Common myeloid progenitor, CD34-positive (primary cell): Measurements from ENCODE around the gene PDCL2.

Source experiments
- CTCF ChIA-PET: fragments of 350-600 bp; sonication (Branson Sonifier 250); formaldehyde crosslinking; loops from one replicate; lab custom pipeline; 2021; ENCODE audit warnings: antibody characterized with exemption; lab: Charles Lee
- POLR2A ChIA-PET: fragments of 350-600 bp; sonication (Branson Sonifier 250); formaldehyde crosslinking; loops from one replicate; lab custom pipeline; 2021; ENCODE audit warnings: antibody characterized with exemption; lab: Charles Lee
- DNase-seq, 3 donors: peaks; one replicate each; pipeline versions ENCODE4 v3.0.0 to v3.0.0-alpha.2; 2013
- H3K27ac ChIP-seq, 2 experiments: 1 replicate in 1 of 2; 2 replicates in 1 of 2; pipeline ENCODE4 v1.7.0; 2013; ENCODE audit warnings: inconsistent platforms in 2 of 2, low read length in 2 of 2, mild to moderate bottlenecking in 2 of 2, low read depth in 1 of 2, moderate library complexity in 1 of 2; ENCODE audit not compliant: severe bottlenecking in 2 of 2, insufficient read depth in 1 of 2, poor library complexity in 1 of 2
- H3K27me3 ChIP-seq, 5 experiments: replicated peaks in 2 of 5; 1 replicate in 3 of 5; 2 replicates in 2 of 5; pipeline versions ENCODE4 v1.6.1 to v1.7.0; 2013; ENCODE audit warnings: low read length in 4 of 5, mild to moderate bottlenecking in 2 of 5, moderate library complexity in 2 of 5, inconsistent platforms in 1 of 5; ENCODE audit not compliant: insufficient read depth in 5 of 5, control insufficient read depth in 4 of 5
- H3K36me3 ChIP-seq, 4 experiments: 1 replicate in 2 of 4; 2 replicates in 2 of 4; pipeline versions ENCODE4 v1.6.1 to v1.7.0; 2013; ENCODE audit warnings: low read length in 3 of 4, control low read depth in 1 of 4, mild to moderate bottlenecking in 1 of 4; ENCODE audit not compliant: control insufficient read depth in 4 of 4, insufficient read depth in 4 of 4
- H3K4me1 ChIP-seq, 4 experiments: 1 replicate in 3 of 4; 2 replicates in 1 of 4; pipeline versions ENCODE4 v1.6.1 to v1.7.1; 2013; ENCODE audit warnings: low read length in 3 of 4, mild to moderate bottlenecking in 3 of 4, control low read depth in 1 of 4, inconsistent platforms in 1 of 4, moderate library complexity in 1 of 4; ENCODE audit not compliant: control insufficient read depth in 4 of 4, insufficient read depth in 4 of 4; ENCODE audit errors: control extremely low read depth in 1 of 4
- H3K4me3 ChIP-seq, 7 experiments: 1 replicate in 4 of 7; 2 replicates in 3 of 7; pipeline versions ENCODE4 v1.5.1 to v1.7.0; 2013; ENCODE audit warnings: mild to moderate bottlenecking in 7 of 7, low read length in 6 of 7, moderate library complexity in 6 of 7, inconsistent platforms in 2 of 7, low read depth in 2 of 7, control low read depth in 1 of 7; ENCODE audit not compliant: insufficient read depth in 4 of 7, control insufficient read depth in 1 of 7; ENCODE audit errors: extremely low read depth in 1 of 7
- H3K9me3 ChIP-seq, 5 experiments: 1 replicate in 4 of 5; 2 replicates in 1 of 5; pipeline versions ENCODE4 v1.6.1 to v1.7.1; 2013; ENCODE audit warnings: low read length in 4 of 5, mild to moderate bottlenecking in 2 of 5, inconsistent platforms in 1 of 5, low read depth in 1 of 5, moderate library complexity in 1 of 5; ENCODE audit not compliant: control insufficient read depth in 4 of 5, insufficient read depth in 2 of 5; ENCODE audit errors: control extremely low read depth in 1 of 5
- WGBS: methylation state at CpG from one replicate; pipeline ENCODE4 v1.1.5; 2013; ENCODE audit not compliant: insufficient coverage; 5-methylcytosine and 5-hydroxymethylcytosine counted together

Gene PDCL2

DNA sequence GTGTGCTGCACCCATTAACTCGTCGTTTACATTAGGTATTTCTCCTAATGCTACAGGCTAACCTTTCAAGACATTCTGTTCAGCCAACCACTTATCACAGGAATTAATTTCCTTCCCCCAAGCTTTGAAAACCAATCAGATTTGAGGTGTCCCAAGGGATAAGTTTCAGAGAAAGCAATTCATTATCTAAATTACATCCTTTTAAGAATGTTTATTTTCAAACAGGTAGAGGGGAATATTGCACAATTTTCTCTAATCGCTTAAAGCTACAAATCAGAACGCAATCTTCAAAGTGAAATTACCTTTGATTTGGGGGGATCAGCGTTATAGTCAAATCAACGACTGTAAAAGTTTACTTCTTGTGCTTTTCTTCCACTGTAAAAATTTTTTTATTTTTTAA lies 46.9 kb downstream of the PDCL2 start:
- WGBS = no CpG with 5 or more reads among the region's 6 CpGs
- Histone ChIP-seq H3K36me3 (no peaks in the 10 kb centered on the region), H3K4me1 (peaks cover 3 to 30% (median 14%) of the 10 kb centered on the region in 4 experiments), H3K9me3 (no peaks in the 10 kb centered on the region), H3K27me3 (no peaks in the 10 kb centered on the region), H3K27ac (peak overlapping the region in 1 of 2 experiments; percentile 75), H3K4me3 (peak overlapping the region in 6 of 7 experiments; percentile 75 to 95 (median 87))
- ChIA-PET CTCF (interaction anchor here (1.0 to 1.5 kb wide), 7 partner anchors 9 to 322 kb away, joined by 3 to 4 read pairs (median 3); no protein-coding TSS in a partner anchor), POLR2A (no interaction called here)
- DNase-seq = no peak

DNA sequence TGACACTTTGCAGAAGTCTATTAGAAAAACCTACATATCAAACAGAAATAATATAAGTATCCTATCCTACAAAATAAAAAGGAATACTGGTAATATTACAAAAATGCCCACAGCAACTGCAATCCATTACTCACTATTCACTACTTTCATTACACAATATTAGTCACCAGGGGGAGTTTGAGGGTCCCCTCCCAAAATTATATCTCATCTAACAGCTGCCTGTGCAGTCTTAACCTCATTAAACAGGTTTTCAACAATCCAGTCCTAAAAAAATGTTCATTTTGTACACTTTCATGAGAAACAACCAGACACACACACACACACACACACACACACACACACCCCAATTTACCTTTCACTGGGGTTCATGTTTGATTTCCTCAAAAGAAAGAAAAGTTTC lies 48.2 kb downstream of the PDCL2 start:
- ChIA-PET CTCF (interaction anchor here (1.3 kb wide), 1 partner anchor 19 kb away, joined by 3 read pairs; no protein-coding TSS in a partner anchor), POLR2A (no interaction called here)
- Histone ChIP-seq H3K27me3 (no peaks in the 10 kb centered on the region), H3K4me3 (no peak overlapping the region), H3K27ac (no peak overlapping the region), H3K9me3 (no peaks in the 10 kb centered on the region), H3K4me1 (peaks cover 3 to 30% (median 14%) of the 10 kb centered on the region in 4 experiments), H3K36me3 (no peaks in the 10 kb centered on the region)
- DNase-seq = peak; percentile 27 to 60 (median 52)

GRCh38 chr4:55540271-55540670 lies 51.8 kb downstream of the PDCL2 start:
- ChIA-PET CTCF (no interaction called here), POLR2A (no interaction called here)
- Histone ChIP-seq H3K4me3 (no peak overlapping the region), H3K27ac (no peak overlapping the region), H3K27me3 (no peaks in the 10 kb centered on the region), H3K4me1 (peaks cover 0 to 15% (median 6%) of the 10 kb centered on the region in 4 experiments), H3K36me3 (no peaks in the 10 kb centered on the region), H3K9me3 (peaks cover 0 to 4% (median 0%) of the 10 kb centered on the region in 5 experiments)
- WGBS = no CpG with 5 or more reads among the region's 3 CpGs
- DNase-seq = no peak

DNA sequence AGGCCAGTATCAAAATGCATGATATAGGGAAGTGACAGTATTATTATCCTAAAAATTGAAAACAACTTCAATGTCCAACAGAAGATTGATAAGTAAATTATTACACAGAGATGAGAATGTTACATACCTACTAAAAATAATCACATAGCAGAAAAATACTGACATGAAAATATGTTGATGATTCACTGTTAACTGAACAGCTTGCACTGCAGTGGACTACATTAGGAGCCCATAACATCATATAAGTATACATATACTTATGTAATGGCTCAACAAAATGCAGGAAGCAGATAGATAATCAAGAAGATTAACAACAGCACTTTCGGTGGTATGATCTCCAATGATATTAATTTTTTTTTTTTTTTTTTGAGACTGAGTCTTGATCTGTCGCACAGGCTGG lies 52.4 kb downstream of the PDCL2 start:
- DNase-seq = no peak
- ChIA-PET CTCF (no interaction called here), POLR2A (no interaction called here)
- H3K27ac ChIP-seq = no peak overlapping the region
- no CpG with 5 or more reads among the region's 2 CpGs for WGBS
- H3K9me3 ChIP-seq = peaks cover 0 to 4% (median 0%) of the 10 kb centered on the region in 5 experiments
- no peak overlapping the region for H3K4me3 ChIP-seq
- H3K4me1 ChIP-seq = peaks cover 0 to 9% (median under 1%) of the 10 kb centered on the region in 4 experiments
- no peaks in the 10 kb centered on the region for H3K36me3 ChIP-seq
- H3K27me3 ChIP-seq = no peaks in the 10 kb centered on the region

GRCh38 chr4:55538531-55538930 lies 53.5 kb downstream of the PDCL2 start:
- peaks cover 0 to 2% (median 0%) of the 10 kb centered on the region in 4 experiments for H3K36me3 ChIP-seq
- ChIA-PET CTCF (interaction anchor here (1.2 kb wide), 1 partner anchor 199 kb away, joined by 4 read pairs; no protein-coding TSS in a partner anchor), POLR2A (no interaction called here)
- no peaks in the 10 kb centered on the region for H3K27me3 ChIP-seq
- DNase-seq = no peak
- H3K4me3 ChIP-seq = no peak overlapping the region
- peaks cover 0 to 4% (median 0%) of the 10 kb centered on the region in 5 experiments for H3K9me3 ChIP-seq
- no peak overlapping the region for H3K27ac ChIP-seq
- no peaks in the 10 kb centered on the region for H3K4me1 ChIP-seq

- H3K36me3 ChIP-seq = peaks cover 0 to 4% (median 1%) of the 10 kb centered on the region in 4 experiments
- H3K4me3 ChIP-seq = no peak overlapping the region
- no peaks in the 10 kb centered on the region for H3K4me1 ChIP-seq
- POLR2A ChIA-PET = no interaction called here
- H3K9me3 ChIP-seq = peaks cover 0 to 19% (median 5%) of the 10 kb centered on the region in 5 experiments
- DNase-seq = no peak
- no peak overlapping the region for H3K27ac ChIP-seq
- no peaks in the 10 kb centered on the region for H3K27me3 ChIP-seq
- CTCF ChIA-PET = no interaction called here
Observed at GRCh38 chr4:55534306-55534705, 57.7 kb downstream of the PDCL2 start.

GRCh38 chr4:55530691-55531090 lies 61.4 kb downstream of the PDCL2 start:
- Histone ChIP-seq H3K36me3 (peaks cover 0 to 4% (median 1%) of the 10 kb centered on the region in 4 experiments), H3K27ac (no peak overlapping the region), H3K4me3 (no peak overlapping the region), H3K4me1 (no peaks in the 10 kb centered on the region), H3K27me3 (no peaks in the 10 kb centered on the region), H3K9me3 (peaks cover 0 to 19% (median 5%) of the 10 kb centered on the region in 5 experiments)
- ChIA-PET CTCF (interaction anchor here (1.0 to 1.5 kb wide), 4 partner anchors 11 to 14 kb away, joined by 3 read pairs; no protein-coding TSS in a partner anchor), POLR2A (interaction anchor here (0.7 kb wide), 1 partner anchor 76 kb away, joined by 3 read pairs; no protein-coding TSS in a partner anchor)
- WGBS = 0% methylated on average over 1 of the region's 4 CpGs
- DNase-seq = peak in 2 of 3 donors; percentile 19 to 49
